Epithelial cell of prostate (primary cell): ENCODE data around the gene TAGLN2.

Experiments
- DNase-seq: peaks from one replicate; pipeline ENCODE4 v3.0.0-alpha.2; 2011; ENCODE audit warnings: low read depth, low spot score
- H3K27ac ChIP-seq: fragments of 450-650 bp; 2 replicates; pipeline ENCODE4 v1.5.1; 2017; ENCODE audit warnings: mild to moderate bottlenecking

TAGLN2 gene

GRCh38 chr1:159924025-159924790, 1.1 kb downstream of the TAGLN2 start:
- peak overlapping the region; percentile 99 for H3K27ac ChIP-seq

GRCh38 chr1:159923203-159924024, 1.9 kb downstream of the TAGLN2 start:
- H3K27ac ChIP-seq, result peak overlapping the region; percentile 99
- no peak for DNase-seq

More at GRCh38 chr1:159924025-159924790, 1.1 kb downstream of the TAGLN2 start:
- DNase-seq, result no peak

- no peak for DNase-seq
- H3K27ac ChIP-seq, result peak overlapping the region; percentile 99
These were observed 2.6 kb downstream of the TAGLN2 start for GRCh38 chr1:159922511-159923202.

- H3K27ac ChIP-seq, result peak overlapping the region; percentile 99
- DNase-seq, result no peak
These were observed 3.4 kb downstream of the TAGLN2 start for GRCh38 chr1:159921700-159922504.

GRCh38 chr1:159921251-159921650, 4.1 kb downstream of the TAGLN2 start:
- no peak overlapping the region for H3K27ac ChIP-seq
- no peak for DNase-seq

- no peak for DNase-seq
- H3K27ac ChIP-seq, result no peak overlapping the region
These were observed 4.7 kb downstream of the TAGLN2 start for GRCh38 chr1:159920651-159921050.

GRCh38 chr1:159920202-159920601, 5.1 kb downstream of the TAGLN2 start:
- DNase-seq, result no peak
- no peak overlapping the region for H3K27ac ChIP-seq

GRCh38 chr1:159919236-159919865, 6.0 kb downstream of the TAGLN2 start:
- no peak for DNase-seq
- H3K27ac ChIP-seq, result no peak overlapping the region

- DNase-seq, result no peak
These were observed 6.7 kb downstream of the TAGLN2 start for GRCh38 chr1:159918352-159919200.

GRCh38 chr1:159917533-159918351, 7.6 kb downstream of the TAGLN2 start:
- DNase-seq, result no peak
- H3K27ac ChIP-seq, result peak overlapping the region; percentile 66

More at GRCh38 chr1:159918352-159919200, 6.7 kb downstream of the TAGLN2 start:
- peak overlapping the region; percentile 66 for H3K27ac ChIP-seq

GRCh38 chr1:159916242-159917051, 8.9 kb downstream of the TAGLN2 start:
- DNase-seq, result no peak
- peak overlapping the region; percentile 66 for H3K27ac ChIP-seq

GRCh38 chr1:159915571-159916241, 9.6 kb downstream of the TAGLN2 start:
- no peak for DNase-seq
- H3K27ac ChIP-seq, result peak overlapping the region; percentile 66

GRCh38 chr1:159914252-159915018, 10.9 kb downstream of the TAGLN2 start:
- peak overlapping the region; percentile 46 for H3K27ac ChIP-seq
- no peak for DNase-seq

- peak; percentile 46 for DNase-seq
- H3K27ac ChIP-seq, result peak overlapping the region; percentile 46
These were observed 11.7 kb downstream of the TAGLN2 start for GRCh38 chr1:159913451-159914192.
